ENCODE measurements around the gene ARHGEF4.

ARHGEF4 gene

GRCh38 chr2:130840506-130840905, 3.8 kb downstream of the ARHGEF4 start:
- no peaks in the 10 kb centered on the region for H3K79me2 ChIP-seq (ENCODE audit: insufficient read depth, low read length)
- no peak overlapping the region for H3K4me3 ChIP-seq (ENCODE audit: low read length, poor library complexity, severe bottlenecking)
- H3K4me2 ChIP-seq (ENCODE audit: low read depth, low read length, poor library complexity, severe bottlenecking) = no peak overlapping the region
- no peaks in the 10 kb centered on the region for H3K27me3 ChIP-seq (ENCODE audit: insufficient read depth, low read length, poor library complexity, severe bottlenecking)
- no peaks in the 10 kb centered on the region for H3K36me3 ChIP-seq (ENCODE audit: insufficient read depth, low read length)
- no peaks in the 10 kb centered on the region for H3K4me1 ChIP-seq (ENCODE audit: insufficient read depth, low read length, poor library complexity, severe bottlenecking)
- no peak overlapping the region for H3K9ac ChIP-seq (ENCODE audit: low read depth, low read length, poor library complexity, severe bottlenecking)
- no peaks in the 10 kb centered on the region for H3F3A ChIP-seq (ENCODE audit: low read depth)
- no peak overlapping the region for H2AFZ ChIP-seq (ENCODE audit: low read length)
- TF ChIP-seq CTCF (conservative IDR thresholded peaks at IDR 0.05; ENCODE audit: low read length) = no peak
- no peak for TF ChIP-seq EZH2phosphoT487 (IDR thresholded peaks at IDR 0.05; ENCODE audit: borderline replicate concordance)
- H3K9me2 ChIP-seq (replicated peaks; ENCODE audit: low read depth, low read length) = no peaks in the 10 kb centered on the region
- no peaks in the 10 kb centered on the region for H4K20me1 ChIP-seq (ENCODE audit: insufficient read depth, low read length, poor library complexity, severe bottlenecking)
- no peaks in the 10 kb centered on the region for H3K9me3 ChIP-seq (ENCODE audit: insufficient read depth, low read depth, low read length)

DNA sequence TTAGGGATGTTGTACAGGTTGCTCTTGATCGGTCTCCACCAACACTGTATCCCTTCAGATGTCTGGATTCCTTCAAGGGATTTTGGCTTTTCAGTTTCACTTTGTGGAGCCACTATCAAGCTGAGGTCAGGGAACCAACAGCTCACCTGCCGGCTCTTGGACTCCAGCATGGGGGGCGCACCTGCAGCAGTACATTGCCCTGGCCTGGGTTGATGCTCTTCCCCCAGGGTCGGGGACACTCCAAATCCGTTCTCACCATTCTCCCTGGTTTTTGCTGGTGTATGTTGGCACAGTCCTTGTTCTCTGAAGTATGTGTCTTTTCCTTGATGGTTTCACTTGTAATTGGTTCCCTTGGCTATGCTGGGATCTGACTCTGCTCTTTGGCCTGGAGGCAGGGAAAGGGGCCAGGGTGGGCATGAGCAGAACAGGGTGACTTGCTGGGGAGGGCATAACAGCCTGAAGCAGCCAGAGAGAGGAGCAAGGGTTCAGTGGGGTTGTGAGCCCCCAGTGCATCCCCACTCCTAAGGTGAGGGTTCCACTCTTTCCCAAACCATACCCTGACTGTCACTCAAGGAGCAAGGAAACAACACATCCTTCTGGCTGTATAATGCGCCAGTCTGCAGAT, 5.1 kb downstream of the ARHGEF4 start:
- TF ChIP-seq EZH2phosphoT487 (IDR thresholded peaks at IDR 0.05; ENCODE audit: borderline replicate concordance) = no peak
- TF ChIP-seq CTCF (conservative IDR thresholded peaks at IDR 0.05; ENCODE audit: low read length) = no peak
- no peak overlapping the region for H3K4me2 ChIP-seq (ENCODE audit: low read depth, low read length, poor library complexity, severe bottlenecking)
- no peaks in the 10 kb centered on the region for H3K36me3 ChIP-seq (ENCODE audit: insufficient read depth, low read length)
- H3K9me3 ChIP-seq (ENCODE audit: insufficient read depth, low read depth, low read length) = no peaks in the 10 kb centered on the region
- H2AFZ ChIP-seq (ENCODE audit: low read length) = no peak overlapping the region
- H3K9me2 ChIP-seq (replicated peaks; ENCODE audit: low read depth, low read length) = no peaks in the 10 kb centered on the region
- no peaks in the 10 kb centered on the region for H3K4me1 ChIP-seq (ENCODE audit: insufficient read depth, low read length, poor library complexity, severe bottlenecking)
- H3K27me3 ChIP-seq (ENCODE audit: insufficient read depth, low read length, poor library complexity, severe bottlenecking) = no peaks in the 10 kb centered on the region
- no peak overlapping the region for H3K4me3 ChIP-seq (ENCODE audit: low read length, poor library complexity, severe bottlenecking)
- no peaks in the 10 kb centered on the region for H4K20me1 ChIP-seq (ENCODE audit: insufficient read depth, low read length, poor library complexity, severe bottlenecking)
- H3K79me2 ChIP-seq (ENCODE audit: insufficient read depth, low read length) = no peaks in the 10 kb centered on the region
- H3F3A ChIP-seq (ENCODE audit: low read depth) = no peaks in the 10 kb centered on the region
- no peak overlapping the region for H3K9ac ChIP-seq (ENCODE audit: low read depth, low read length, poor library complexity, severe bottlenecking)

DNA sequence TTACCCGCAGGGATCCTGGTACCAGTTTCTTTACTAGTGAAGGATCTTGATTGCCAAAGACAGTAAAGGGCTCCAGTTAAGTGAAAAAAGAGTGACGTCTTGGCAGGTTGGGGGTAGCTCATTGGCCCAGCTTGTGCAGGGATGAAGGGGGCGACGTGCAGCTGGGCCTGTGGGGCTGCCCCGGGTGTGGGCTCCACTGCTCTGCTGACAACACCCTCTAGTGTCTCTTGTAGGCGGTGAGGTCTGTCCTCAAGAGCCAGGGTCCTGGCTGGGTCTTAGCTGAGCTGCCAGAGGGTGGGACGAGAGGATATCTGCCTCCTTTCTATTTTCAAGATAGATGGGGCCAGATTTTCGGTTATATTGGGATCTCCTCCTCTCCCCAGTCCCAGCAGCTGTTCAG, 6.1 kb downstream of the ARHGEF4 start:
- Histone ChIP-seq H3K4me3 (ENCODE audit: low read length, poor library complexity, severe bottlenecking) (no peak overlapping the region), H2AFZ (ENCODE audit: low read length) (no peak overlapping the region), H3K4me2 (ENCODE audit: low read depth, low read length, poor library complexity, severe bottlenecking) (no peak overlapping the region), H3K36me3 (ENCODE audit: insufficient read depth, low read length) (no peaks in the 10 kb centered on the region), H3K9ac (ENCODE audit: low read depth, low read length, poor library complexity, severe bottlenecking) (no peak overlapping the region), H4K20me1 (ENCODE audit: insufficient read depth, low read length, poor library complexity, severe bottlenecking) (no peaks in the 10 kb centered on the region), H3K27me3 (ENCODE audit: insufficient read depth, low read length, poor library complexity, severe bottlenecking) (no peaks in the 10 kb centered on the region), H3K4me1 (ENCODE audit: insufficient read depth, low read length, poor library complexity, severe bottlenecking) (no peaks in the 10 kb centered on the region), H3K9me2 (replicated peaks; ENCODE audit: low read depth, low read length) (no peaks in the 10 kb centered on the region), H3F3A (ENCODE audit: low read depth) (no peaks in the 10 kb centered on the region), H3K9me3 (ENCODE audit: insufficient read depth, low read depth, low read length) (no peaks in the 10 kb centered on the region), H3K79me2 (ENCODE audit: insufficient read depth, low read length) (no peaks in the 10 kb centered on the region)
- TF ChIP-seq EZH2phosphoT487 (IDR thresholded peaks at IDR 0.05; ENCODE audit: borderline replicate concordance) (no peak), CTCF (conservative IDR thresholded peaks at IDR 0.05; ENCODE audit: low read length) (no peak)

All from Loucy (cell line).